Stimulated activated CD8-positive, alpha-beta memory T cell treated with anti-CD3 and anti-CD28 coated beads, Interleukin-12 subunit alpha, Interleukin-12 subunit beta, amount 100 ng/mL, for 24 hours (primary cell): ENCODE data around the gene ACTR8.
"Not testable (repeated sequence)": the region's sequence is repeated elsewhere in the genome, so short reads cannot be mapped to it uniquely, and the experiment has no call there.

ENCODE experiments used
- DNase-seq: peaks from one replicate; pipeline ENCODE4 v3.0.0-alpha.2; 2020; ENCODE audit errors: extremely low read depth

The ACTR8 gene, protein sequence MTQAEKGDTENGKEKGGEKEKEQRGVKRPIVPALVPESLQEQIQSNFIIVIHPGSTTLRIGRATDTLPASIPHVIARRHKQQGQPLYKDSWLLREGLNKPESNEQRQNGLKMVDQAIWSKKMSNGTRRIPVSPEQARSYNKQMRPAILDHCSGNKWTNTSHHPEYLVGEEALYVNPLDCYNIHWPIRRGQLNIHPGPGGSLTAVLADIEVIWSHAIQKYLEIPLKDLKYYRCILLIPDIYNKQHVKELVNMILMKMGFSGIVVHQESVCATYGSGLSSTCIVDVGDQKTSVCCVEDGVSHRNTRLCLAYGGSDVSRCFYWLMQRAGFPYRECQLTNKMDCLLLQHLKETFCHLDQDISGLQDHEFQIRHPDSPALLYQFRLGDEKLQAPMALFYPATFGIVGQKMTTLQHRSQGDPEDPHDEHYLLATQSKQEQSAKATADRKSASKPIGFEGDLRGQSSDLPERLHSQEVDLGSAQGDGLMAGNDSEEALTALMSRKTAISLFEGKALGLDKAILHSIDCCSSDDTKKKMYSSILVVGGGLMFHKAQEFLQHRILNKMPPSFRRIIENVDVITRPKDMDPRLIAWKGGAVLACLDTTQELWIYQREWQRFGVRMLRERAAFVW

GRCh38 chr3:53881691-53882593 is at the start of gene ACTR8:
Gene ACTR8 (minus strand): TSS chr3:53882152. CDS start chr3:53882101, 51 bp downstream.
- DNase-seq: peak; percentile 58

- not testable (repeated sequence) for DNase-seq
These were observed 45.4 kb upstream of the ACTR8 start for GRCh38 chr3:53927208-53927872.

DNA sequence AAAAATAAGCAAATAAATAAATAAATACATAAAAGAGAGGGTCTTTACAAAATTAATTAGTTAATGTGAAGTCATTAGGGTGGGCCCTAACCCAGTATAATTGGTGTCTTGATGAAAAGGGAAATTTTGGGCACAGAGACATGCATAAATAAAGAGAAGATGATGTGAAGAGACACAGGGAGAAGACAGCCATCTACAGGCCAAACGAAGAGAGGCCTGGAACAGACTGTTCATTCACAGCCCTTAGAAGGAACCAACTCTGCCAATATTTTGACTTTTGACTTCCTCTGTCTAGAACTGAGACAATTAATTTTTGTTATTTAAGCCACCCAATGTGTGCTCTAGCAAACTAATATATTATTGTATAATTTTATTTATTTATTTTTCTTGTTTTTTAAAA is 39.3 kb upstream of the ACTR8 start:
- DNase-seq: no peak

GRCh38 chr3:53919741-53920140 is 37.8 kb upstream of the ACTR8 start:
- DNase-seq: no peak

- DNase-seq: no peak
These were observed 31.4 kb upstream of the ACTR8 start for GRCh38 chr3:53913401-53913800.

- no peak for DNase-seq
These were observed 20.8 kb upstream of the ACTR8 start for GRCh38 chr3:53902711-53903110.

DNA sequence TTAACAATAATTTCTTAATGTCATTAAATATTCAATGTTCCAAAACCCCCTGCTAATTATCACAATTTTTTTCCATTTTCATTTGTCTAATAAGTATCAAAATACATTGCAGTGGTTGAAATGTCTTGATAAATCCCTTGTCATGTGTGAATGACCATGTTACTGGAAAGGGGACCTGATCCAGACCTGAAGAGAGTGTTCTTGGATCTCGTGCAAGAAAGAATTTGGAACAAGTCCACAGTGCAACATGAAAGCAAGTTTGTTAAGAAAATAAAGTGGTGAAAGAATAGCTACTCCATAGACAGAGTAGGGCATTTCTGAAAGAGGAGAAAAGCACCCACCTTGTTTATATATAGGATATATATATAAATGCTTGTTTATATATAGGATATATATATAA is 20.1 kb upstream of the ACTR8 start:
- no peak for DNase-seq

DNA sequence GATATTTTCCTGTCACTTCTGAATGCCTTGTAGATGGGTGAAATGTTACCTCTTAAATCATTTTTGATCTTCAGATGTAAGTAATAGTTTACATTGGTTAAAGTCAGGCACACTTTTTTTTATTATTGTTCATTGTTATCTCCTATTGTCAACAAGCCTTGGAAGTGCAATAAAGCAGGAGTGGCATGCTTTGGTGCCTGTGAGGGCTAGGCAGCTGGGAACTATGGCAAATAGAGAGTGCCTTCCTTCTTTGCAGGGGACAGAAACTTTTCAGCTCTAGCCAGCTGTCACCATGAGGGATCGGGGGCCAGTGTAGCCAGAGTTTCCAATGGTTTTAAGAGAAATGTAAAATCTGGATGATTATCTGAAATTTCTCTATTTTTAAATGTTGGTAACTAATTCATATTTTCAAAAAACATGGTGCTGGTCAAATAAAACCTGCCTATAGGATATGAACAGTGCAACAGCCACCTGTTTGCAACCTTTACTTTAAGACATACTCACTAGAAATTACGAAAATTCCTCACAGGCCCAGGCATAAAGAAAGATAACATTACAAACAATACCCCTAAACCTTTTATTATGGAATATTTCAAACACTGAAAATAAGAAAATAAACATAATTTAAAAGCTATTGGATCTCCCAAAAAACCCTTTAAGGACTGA is 18.8 kb upstream of the ACTR8 start:
- no peak for DNase-seq

DNA sequence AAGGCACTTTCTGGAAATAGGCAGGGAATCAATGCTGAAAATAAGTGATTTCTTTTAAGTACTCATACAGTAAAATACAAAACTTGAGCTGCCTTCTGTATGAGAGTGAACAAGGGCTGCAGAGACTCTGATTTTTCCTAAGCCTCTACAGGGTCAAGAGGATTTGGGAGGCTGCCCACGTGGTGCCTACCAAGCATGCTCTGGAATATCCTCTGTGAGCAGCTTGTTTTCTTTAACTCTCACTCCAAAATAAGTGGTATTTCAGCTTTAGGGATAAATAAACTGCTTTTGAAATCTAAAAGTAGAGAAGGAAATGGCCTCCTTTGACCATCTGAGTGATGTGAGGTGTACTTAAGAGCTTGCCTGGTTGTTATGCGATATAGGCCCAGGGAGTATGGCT is 17.8 kb upstream of the ACTR8 start:
- DNase-seq: no peak

GRCh38 chr3:53892286-53892637 is 10.3 kb upstream of the ACTR8 start:
- DNase-seq: no peak

DNA sequence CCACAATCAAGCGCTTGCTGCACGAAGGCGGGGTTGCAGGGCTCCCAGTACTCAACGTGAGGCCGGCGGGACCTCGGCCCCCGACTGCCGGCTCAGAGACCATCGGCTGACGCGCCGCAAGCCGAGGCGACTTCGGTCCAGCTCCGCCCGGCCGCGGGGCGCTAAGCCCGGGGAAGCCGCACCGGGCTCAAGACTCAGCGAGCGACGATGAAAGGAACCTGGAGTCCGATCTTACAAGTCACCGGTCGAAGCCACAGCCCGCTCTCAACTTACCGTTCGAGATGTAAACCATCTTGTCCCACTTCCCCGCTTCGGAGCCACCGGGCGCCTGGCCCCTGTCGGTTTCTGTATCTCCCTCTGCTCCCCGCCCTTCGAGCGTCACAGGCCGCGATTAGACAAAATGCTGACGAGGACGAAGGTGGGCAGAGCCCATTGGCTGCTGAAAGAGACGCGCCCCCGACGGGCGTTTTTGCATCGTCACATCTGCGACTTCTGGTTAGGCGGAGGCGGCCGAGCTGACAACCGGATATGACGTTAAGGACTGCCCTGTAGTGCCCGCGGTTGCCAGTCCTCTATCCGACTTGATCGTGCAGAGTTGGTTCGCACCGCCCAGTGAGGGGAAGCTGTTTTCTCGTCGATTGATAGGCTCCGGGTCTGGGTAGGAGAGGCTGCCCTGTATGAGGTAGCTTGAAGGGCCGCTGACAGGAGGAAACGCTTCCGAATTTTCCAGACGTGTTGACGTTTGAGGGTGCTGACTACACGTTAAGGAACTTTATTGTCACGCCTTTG is 9.7 kb upstream of the ACTR8 start, which contains the start of gene SELENOK:
Gene SELENOK, minus strand, starts transcription at position 363 of the 789 bp plus-strand sequence.
- DNase-seq: peak; percentile 95

- DNase-seq: no peak
These were observed 8.9 kb upstream of the ACTR8 start for GRCh38 chr3:53890726-53891475.

DNA sequence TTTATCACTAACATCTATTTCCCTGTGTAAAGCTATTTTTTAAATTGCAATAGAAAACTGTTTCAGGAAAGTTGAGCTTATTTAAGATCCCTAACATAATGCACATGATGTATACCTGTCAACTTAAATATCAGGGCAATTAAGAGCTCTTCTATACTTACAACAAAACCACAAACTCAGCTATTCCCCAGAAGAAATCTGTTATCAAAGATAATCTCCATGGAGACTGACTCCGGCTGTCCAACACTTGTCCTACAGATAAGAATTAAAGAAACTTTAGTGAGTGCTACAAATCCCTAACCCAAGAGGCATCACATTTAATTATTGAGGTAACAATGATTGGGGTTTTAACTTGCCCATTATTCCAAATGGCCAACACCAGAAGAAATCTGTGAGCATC is 6.3 kb upstream of the ACTR8 start:
- no peak for DNase-seq

GRCh38 chr3:53887446-53887845 is 5.5 kb upstream of the ACTR8 start:
- DNase-seq: no peak

DNA sequence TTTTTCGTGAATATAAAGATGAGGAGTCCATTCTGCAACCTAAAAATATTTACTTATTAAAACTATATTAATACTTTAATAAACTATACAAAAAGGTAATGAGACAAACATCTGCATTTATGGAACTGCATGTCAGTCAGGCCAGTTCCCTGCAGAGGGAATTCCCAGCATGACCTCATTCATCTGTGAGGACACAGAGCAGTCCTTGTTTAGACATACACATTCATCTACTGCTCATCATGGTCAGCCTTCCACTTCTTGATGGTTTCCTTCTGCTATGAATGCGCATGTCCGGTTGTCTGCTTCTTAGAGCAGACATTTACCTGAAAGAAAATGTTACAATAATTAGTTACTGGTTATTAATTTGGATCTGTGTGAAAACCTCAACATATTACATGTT is 3.3 kb upstream of the ACTR8 start:
- DNase-seq: no peak

GRCh38 chr3:53884623-53885022 is 2.7 kb upstream of the ACTR8 start:
- no peak for DNase-seq

DNA sequence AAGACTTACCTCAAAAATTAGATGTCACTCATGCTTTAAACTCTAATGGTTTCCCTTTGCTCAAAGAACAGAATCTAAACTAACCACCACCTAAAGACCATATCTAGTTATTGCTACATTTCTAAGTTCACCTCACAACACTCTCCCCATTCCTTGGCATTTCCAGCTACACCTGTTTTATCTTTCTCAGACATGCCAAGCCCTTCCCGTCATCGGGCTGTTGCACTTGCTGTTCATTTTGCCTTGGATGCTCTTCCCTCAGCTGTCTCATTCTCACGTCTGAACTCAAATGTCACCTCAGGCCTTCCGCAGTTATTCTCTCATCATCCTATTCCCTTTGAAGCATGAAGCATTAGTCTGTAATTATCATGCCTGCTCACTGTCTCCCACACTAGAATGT is 1.1 kb upstream of the ACTR8 start:
- DNase-seq: no peak

- no peak for DNase-seq
These were observed 1.3 kb downstream of the ACTR8 start for GRCh38 chr3:53880396-53881345.
